DOHH2 (cell line): ENCODE measurements around the gene CATSPERD.

Source experiments
- H3F3A ChIP-seq: fragments of 200-600 bp; sonication (generic), shearing (Covaris generic); 2 replicates; pipeline ENCODE4 v1.6.0; 2016; ENCODE audit warnings: antibody characterized with exemption, mild to moderate bottlenecking; ENCODE audit not compliant: control insufficient read depth, insufficient read depth
- H3K27ac ChIP-seq: fragments of 200-600 bp; sonication (generic); 2 replicates; pipeline ENCODE4 v1.5.1; 2014; ENCODE audit warnings: low read depth, mild to moderate bottlenecking, low read length, moderate library complexity
- H3K27me3 ChIP-seq: fragments of 200-600 bp; sonication (generic); 2 replicates; pipeline ENCODE4 v1.6.1; 2014; ENCODE audit warnings: mild to moderate bottlenecking, low read length, mixed read lengths; ENCODE audit not compliant: control insufficient read depth
- H3K36me3 ChIP-seq: fragments of 200-600 bp; sonication (generic); 2 replicates; pipeline ENCODE4 v1.6.1; 2014; ENCODE audit warnings: mild to moderate bottlenecking, low read length, moderate library complexity, mixed read lengths; ENCODE audit not compliant: control insufficient read depth
- H3K4me1 ChIP-seq: fragments of 200-600 bp; sonication (generic); 2 replicates; pipeline ENCODE4 v1.6.1; 2014; ENCODE audit warnings: mild to moderate bottlenecking, low read length, mixed read lengths; ENCODE audit not compliant: control insufficient read depth
- H3K4me2 ChIP-seq: fragments of 200-600 bp; sonication (generic); 2 replicates; pipeline ENCODE4 v1.6.0; 2014; ENCODE audit warnings: mild to moderate bottlenecking, low read length, moderate library complexity
- H3K4me3 ChIP-seq: fragments of 200-600 bp; sonication (generic); 2 replicates; pipeline ENCODE4 v1.5.1; 2014; ENCODE audit warnings: mild to moderate bottlenecking, low read length, mixed read lengths
- H3K79me2 ChIP-seq: fragments of 200-600 bp; sonication (generic); 2 replicates; pipeline ENCODE4 v1.6.1; 2014; ENCODE audit warnings: mild to moderate bottlenecking, low read length, mixed read lengths; ENCODE audit not compliant: control insufficient read depth
- H3K9me2 ChIP-seq: fragments of 200-600 bp; sonication (generic); replicated peaks from 2 replicates; pipeline ENCODE4 v1.6.1; 2014; ENCODE audit warnings: mild to moderate bottlenecking, low read length, mixed read lengths; ENCODE audit not compliant: control insufficient read depth
- H3K9me3 ChIP-seq: fragments of 200-600 bp; sonication (generic); 2 replicates; pipeline ENCODE4 v1.6.1; 2014; ENCODE audit warnings: antibody characterized with exemption, low read length, mixed read lengths; ENCODE audit not compliant: control insufficient read depth, insufficient read depth
- H4K20me1 ChIP-seq: fragments of 200-600 bp; sonication (generic); 2 replicates; pipeline ENCODE4 v1.6.0; 2014; ENCODE audit warnings: low read depth, mild to moderate bottlenecking, antibody characterized with exemption, low read length, moderate library complexity; ENCODE audit not compliant: control insufficient read depth, insufficient read depth
- EZH2phosphoT487 ChIP-seq: fragments of 200-600 bp; sonication (generic); IDR thresholded peaks from 2 replicates; pipeline ENCODE4 v1.6.1; 2017; ENCODE audit warnings: borderline replicate concordance, mild to moderate bottlenecking, antibody characterized with exemption, low read length, moderate library complexity, mixed read lengths
- TF ChIP-seq, protein P1 (sequence below): fragments of 200-600 bp; sonication (generic); IDR thresholded peaks from one replicate; pipeline ENCODE4 v1.5.1; 2014; ENCODE audit warnings: antibody characterized with exemption, mild to moderate bottlenecking, low read depth, low read length; ENCODE audit not compliant: poor library complexity, severe bottlenecking

Gene CATSPERD

DNA sequence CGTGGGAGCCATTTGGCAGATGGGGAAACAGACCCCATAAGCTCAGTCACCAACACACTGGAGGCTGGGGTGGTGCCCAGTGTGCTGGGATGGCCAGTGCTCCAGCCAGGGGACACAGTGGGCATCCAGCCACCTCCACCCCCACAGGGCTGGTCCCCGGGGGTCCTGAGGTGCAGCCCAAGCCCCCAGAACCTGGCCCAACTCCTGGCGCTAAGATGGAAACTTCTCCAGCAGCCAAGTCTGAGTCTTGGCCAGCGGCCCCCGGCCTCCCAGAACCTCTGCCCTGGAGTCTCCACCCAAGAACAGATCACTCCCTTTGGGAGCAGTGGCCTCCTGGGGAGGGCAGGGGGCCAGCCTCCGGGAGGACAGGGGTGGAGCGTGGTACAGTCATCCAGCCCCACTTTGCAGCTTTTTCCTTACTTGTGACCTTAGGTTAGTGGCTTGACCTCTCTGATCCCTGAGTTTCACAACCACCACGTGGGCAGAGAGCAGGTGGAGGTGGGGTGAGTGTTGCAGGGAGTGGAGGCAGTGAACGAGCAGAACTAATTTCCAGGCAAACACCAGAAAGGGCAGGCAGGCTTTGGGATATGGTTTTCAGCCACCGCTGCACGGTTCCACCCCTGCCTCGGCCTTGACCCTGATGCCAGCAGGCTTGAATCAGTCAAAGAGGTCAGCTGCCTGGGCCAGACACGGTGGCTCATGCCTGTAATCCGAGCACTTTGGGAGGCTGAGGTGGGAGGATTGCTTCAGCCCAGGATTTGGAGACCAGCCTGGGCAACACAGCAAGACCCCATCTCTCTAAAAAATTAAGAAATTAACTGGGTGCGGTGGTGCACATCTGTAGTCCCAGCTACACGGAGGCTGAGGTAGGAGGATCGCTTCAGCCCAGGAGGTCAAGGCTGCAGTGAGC, 80.2 kb downstream of the CATSPERD start:
- H3K4me1 ChIP-seq, result peaks cover 14% of the 10 kb centered on the region
- no peaks in the 10 kb centered on the region for H3K9me2 ChIP-seq
- no peak overlapping the region for H3K27ac ChIP-seq
- H3K9me3 ChIP-seq, result no peaks in the 10 kb centered on the region
- no peaks in the 10 kb centered on the region for H4K20me1 ChIP-seq
- no peak overlapping the region for H3K4me3 ChIP-seq
- TF ChIP-seq EZH2phosphoT487, result no peak
- TF ChIP-seq, protein P1, sequence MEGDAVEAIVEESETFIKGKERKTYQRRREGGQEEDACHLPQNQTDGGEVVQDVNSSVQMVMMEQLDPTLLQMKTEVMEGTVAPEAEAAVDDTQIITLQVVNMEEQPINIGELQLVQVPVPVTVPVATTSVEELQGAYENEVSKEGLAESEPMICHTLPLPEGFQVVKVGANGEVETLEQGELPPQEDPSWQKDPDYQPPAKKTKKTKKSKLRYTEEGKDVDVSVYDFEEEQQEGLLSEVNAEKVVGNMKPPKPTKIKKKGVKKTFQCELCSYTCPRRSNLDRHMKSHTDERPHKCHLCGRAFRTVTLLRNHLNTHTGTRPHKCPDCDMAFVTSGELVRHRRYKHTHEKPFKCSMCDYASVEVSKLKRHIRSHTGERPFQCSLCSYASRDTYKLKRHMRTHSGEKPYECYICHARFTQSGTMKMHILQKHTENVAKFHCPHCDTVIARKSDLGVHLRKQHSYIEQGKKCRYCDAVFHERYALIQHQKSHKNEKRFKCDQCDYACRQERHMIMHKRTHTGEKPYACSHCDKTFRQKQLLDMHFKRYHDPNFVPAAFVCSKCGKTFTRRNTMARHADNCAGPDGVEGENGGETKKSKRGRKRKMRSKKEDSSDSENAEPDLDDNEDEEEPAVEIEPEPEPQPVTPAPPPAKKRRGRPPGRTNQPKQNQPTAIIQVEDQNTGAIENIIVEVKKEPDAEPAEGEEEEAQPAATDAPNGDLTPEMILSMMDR, result no peak
- H3K27me3 ChIP-seq, result peaks cover 13% of the 10 kb centered on the region
- H3K79me2 ChIP-seq, result no peaks in the 10 kb centered on the region
- H3K4me2 ChIP-seq, result no peak overlapping the region
- H3K36me3 ChIP-seq, result no peaks in the 10 kb centered on the region
- H3F3A ChIP-seq, result no peaks in the 10 kb centered on the region

DNA sequence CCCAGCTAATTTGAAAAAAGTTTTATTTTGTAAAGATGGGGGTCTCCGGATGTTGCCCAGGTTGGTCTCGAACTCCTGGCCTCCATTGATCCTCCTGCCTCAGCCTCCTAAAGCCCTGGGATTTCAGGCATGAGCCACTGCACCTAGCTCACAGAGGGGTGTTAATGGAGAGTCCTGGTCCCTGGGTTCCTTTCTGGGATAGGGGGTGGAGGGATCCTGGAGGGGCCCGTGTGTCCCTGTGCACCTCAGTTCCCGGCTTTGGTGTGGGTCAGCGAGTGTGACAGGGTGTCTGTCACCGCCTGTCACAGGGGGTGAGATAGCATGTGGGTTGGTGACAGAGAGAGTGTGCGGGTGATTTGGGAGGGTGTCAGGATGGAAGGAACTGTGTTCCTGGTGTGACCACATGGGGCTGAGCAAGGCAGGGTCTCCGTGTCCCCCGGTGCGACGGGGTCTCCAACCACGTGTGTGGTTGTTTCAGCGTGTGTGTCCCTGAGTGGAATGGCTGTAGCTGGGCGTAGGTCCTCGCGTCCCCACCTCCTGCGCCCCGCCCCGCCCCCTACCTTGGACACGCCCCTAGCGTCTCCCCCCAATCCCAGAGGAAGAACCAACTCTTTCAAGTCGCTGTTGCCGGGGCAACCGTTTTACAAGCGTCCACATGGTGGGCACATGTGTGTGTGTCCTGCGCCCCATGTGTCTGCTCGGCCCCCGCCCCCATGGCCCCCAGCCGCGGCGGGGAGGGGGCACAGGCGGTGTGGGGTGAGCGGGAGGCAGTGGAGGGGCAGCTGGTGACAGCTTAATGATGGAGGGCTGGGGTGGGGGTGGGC, 81.6 kb downstream of the CATSPERD start:
- Histone ChIP-seq H3K9me3 (no peaks in the 10 kb centered on the region), H3K36me3 (no peaks in the 10 kb centered on the region), H3K4me1 (peaks cover 14% of the 10 kb centered on the region), H3K27ac (no peak overlapping the region), H3F3A (no peaks in the 10 kb centered on the region), H4K20me1 (no peaks in the 10 kb centered on the region), H3K79me2 (no peaks in the 10 kb centered on the region), H3K4me2 (no peak overlapping the region), H3K4me3 (no peak overlapping the region), H3K9me2 (no peaks in the 10 kb centered on the region), H3K27me3 (peaks cover 24% of the 10 kb centered on the region)
- TF ChIP-seq EZH2phosphoT487, result no peak
- TF ChIP-seq, protein P1, result no peak

DNA sequence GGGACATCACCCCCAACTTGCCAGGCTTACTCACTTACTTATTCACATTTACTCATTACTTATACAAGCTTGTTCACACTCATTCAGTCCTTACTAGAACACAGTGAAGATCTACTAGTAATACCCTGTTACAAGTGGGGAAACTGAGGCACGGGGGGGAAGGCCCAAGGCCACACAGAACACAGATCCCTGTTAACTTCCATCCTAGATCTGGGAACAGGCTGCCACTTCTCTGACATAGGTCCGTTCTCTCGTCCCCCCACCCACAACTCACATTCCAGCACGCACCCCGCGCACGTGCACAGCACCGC, 83.0 kb downstream of the CATSPERD start:
- Histone ChIP-seq H3K27ac (no peak overlapping the region), H3K9me2 (no peaks in the 10 kb centered on the region)
- TF ChIP-seq, protein P1, result no peak
- TF ChIP-seq EZH2phosphoT487, result no peak

More for the DNA sequence above, 83.0 kb downstream of the CATSPERD start:
- Histone ChIP-seq H3K4me1 (peaks cover 14% of the 10 kb centered on the region), H4K20me1 (no peaks in the 10 kb centered on the region), H3K79me2 (no peaks in the 10 kb centered on the region), H3K9me3 (no peaks in the 10 kb centered on the region), H3K4me2 (peak overlapping the region; percentile 83), H3K27me3 (peaks cover 24% of the 10 kb centered on the region), H3F3A (no peaks in the 10 kb centered on the region), H3K36me3 (no peaks in the 10 kb centered on the region), H3K4me3 (peak overlapping the region; percentile 66)
